Fibroblast of skin of abdomen (primary cell): ENCODE measurements around the gene CYGB. TPM values are rescaled to one million over a fixed set of nuclear protein-coding genes. Genes with fewer than 3 reads are reported as not detected.

ENCODE experiments used
- DNase-seq: peaks from one replicate; pipeline ENCODE4 v3.0.0-alpha.2; 2013
- polyA plus RNA-seq, 2 experiments: library from polyadenylated mRNA; unstranded; fragments of 120-200 nt; gene quantifications; one replicate each; pipeline ENCODE4 v1.2.1, GENCODE V29; 2013; ENCODE audit not compliant: insufficient read length in 2 of 2

The CYGB gene
- 2.8 TPM for polyA plus RNA-seq (2013, experiment 1 of 2; ENCODE audit: insufficient read length)
- 3.1 TPM for polyA plus RNA-seq (2013, experiment 2 of 2; ENCODE audit: insufficient read length)

DNA sequence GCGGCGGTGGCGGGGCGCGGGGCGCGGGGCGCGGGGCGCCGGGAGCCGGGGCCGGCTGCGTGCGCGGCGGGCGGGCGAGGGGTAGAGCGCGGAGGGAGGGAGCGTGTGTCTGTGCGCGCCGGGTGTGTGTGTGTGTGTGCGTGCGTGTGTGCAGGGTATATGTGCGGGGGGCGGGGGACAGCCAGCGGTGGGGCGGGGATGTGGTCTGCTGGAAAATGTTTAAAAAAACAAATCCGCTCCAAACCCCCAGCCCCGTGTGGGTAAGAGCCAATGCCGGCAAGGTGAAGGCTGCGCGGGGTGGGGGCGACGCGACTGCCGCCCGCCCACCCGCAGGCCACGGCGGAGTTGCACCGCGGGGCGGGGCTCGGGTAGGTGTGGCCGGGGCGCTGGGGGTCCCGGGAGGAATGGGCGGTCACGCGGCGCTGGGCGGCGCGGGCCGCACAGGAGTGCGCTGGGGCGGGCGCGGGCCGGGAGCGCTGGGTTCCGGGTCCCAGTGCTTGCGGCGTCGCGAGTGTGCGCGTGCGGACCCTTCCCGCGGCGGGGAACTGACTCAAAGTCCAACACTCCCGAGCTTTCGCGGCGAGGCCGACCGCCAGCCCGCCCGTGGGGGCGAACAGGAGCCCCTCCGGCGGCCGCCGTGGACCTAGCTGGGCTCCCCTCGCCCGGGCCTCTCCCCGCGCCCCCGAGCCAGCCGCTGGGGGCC, at the start of gene CYGB:
Gene CYGB, minus strand, starts transcription at position 132 of the 703 bp plus-strand sequence. CDS start 167 bp downstream, outside the sequence.
- DNase-seq: no peak

DNA sequence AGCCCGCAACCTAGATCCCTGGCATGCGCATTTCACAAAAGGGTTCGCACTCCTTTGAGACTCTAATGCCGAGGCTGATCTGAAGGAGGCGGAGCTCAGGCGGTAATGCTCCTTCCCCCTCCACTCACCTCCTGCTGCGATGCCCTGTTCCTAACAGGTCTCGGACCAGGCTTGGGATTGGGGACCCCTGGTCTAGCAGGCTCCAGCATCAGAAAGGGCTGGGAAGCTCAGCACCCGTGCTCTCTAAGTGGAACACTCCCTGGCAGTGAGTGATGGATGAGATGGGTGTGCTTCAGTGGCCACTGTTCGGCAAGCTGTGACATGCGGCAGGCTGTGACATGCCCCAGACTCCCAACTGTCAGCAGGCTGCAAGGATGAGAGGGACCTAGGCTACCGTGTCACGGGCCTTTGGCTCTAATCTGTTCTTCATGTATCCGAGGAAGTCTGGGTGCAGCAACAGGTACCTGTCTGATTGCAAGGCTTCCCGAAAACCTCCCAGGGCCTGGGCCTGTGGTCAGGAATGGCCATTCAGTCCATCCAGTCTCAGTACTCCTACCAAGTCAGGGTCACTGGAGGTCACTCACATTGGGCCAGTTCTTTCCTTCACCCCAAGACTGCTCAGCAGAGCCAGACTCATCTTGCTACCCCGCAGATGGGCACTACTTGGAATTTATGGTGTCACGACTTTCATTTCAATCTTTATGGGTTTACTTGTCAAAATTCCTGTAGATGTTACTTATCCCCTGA, 49.4 kb upstream of the CYGB start:
- no peak for DNase-seq

DNA sequence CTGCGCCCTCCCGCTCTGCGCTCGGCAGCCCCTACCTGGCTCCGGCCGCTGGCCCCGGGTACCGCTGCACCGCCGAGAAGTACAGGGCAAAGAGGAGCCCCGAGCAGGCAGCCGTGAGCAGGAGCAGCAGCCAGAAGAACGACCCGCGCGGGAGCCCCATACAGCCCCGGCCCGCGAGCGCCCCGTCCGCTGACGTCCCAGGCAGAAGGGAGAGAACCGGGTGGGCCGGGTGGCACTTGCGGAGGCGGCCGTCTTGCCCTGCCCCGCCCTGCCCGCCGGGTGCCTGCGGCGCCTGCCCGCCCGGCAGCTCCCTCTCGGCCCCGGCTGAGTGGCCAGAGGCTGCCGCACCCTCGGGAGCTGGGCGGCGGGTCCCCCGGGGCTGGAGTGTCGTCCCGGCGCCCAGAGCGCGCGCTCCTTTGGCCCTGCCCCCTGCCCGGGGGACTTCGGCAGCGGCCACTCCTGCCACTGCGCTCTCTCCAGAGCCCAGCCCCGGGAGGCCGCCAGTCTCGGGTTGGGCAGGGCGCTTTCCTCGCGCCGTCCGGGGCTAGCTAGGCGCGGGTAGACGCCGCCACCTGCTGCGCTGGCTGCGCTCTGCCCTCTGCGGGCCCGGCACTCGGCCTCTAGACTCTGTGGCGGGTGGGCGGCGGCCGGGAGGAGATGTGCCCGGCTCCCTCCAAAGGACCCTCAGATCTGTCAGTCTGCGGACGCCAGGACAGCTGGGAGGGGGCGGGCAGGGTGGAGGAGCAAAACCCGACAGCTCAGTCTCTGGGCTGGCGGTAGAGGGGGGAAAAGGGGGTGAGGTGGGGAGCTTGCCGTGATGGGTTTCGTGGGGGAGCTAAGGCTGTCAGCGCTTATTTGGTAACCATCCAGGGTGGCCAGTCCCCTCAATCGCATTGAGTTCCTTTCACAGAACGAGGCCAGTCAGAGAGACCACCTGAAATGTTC, 48.4 kb upstream of the CYGB start, which contains the start of gene ST6GALNAC2:
Gene ST6GALNAC2, minus strand, starts transcription at position 212 of the 945 bp plus-strand sequence. Its CDS starts 52 bp downstream, at position 160.
- DNase-seq: no peak

DNA sequence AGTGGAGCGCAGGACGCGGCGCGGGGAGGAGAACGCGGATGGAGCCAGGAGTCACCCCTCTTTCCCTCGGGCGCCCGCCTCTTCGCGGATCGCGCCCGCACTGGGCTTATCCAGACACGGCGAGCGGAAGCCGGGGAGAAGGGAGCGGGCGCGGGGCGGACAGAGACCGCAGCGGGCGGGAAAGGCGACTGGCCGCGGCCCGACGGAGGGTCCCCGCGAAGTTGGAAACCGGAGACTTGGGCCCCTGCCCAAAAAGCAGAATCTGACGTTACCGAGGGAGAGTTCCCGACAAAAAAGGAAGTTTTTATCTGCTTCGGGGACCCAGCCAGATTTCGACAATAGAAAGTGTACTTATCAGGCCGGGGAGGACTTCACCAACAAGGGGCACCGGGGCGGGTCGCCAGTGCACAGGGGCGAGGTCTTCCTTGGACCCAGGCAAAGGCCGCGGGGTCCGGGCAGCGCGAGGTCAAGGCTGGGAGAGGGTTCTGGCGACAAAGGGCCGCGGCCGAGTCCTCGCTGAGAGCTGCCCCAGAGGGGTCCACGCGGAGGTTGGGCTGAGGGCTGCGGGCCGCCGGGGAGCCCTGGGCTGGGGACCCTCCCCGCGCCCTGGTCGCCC, 47.6 kb upstream of the CYGB start:
- no peak for DNase-seq

DNA sequence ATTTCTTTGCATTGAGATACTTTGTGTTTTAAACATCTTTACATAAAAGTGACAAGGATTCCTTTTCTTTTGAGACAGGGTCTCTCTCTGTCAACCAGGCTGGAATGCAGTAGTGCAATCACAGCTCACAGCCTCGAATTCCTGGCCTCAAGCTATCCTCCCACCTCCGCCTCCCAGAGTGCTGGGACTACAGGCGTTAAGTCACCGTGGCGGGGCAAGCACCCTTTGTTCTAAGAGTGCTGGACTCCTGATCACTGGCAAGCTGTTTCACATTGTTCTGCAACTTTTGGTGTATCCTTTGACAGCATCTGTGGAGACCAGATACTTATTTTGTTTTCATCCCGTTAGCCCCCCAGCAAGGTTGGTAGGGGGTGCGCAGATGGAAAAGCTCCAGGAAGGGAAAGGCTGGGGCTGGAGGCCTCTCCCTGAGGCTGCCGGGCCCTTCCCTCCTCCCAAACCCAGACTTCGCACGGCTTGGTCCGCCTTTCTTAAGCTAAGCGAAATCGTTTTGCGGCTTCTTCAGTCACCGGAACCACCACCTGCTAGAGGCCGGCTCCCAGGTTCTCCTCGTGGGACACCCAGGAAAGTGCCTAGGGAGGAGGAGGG, 47.0 kb upstream of the CYGB start:
- no peak for DNase-seq

DNA sequence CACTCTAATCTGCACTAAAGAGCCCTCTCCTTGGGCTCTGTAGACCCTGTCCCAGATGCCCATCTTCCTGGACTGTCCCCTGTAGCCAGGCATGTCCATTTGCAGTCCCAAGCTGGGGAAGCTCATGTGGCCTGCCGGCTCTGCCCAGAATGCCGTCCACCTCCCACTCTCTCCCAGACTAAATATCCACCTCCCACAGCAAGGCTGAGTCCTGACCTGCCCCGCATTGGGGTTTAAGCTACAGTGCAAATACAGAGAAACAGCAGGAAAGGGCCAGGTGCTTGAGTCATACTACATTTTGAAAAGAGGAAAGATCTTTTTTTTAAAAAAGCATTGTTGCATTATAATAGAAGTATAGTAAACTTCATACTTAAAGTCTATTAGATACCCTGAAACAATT, 45.2 kb upstream of the CYGB start:
- DNase-seq: no peak

DNA sequence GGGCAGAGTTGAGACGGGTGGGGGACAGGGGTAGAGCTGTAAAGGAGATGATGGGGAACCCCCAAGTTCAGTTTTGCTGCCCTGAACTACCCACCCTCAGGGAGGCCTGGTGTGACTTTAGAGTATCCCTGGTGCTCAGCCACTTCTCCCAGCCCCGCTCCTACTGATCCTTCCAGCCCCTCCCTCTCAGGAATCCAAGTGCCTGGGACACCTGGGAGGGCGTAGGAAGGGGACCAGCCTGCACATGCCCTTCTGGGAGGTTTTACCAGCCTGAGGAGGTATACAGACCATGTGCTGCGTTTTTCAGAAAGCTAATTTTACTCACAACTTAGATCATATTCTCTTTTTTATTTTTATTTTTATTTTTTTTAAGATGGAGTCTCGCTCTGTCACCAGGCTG, 44.0 kb upstream of the CYGB start:
- DNase-seq: no peak

DNA sequence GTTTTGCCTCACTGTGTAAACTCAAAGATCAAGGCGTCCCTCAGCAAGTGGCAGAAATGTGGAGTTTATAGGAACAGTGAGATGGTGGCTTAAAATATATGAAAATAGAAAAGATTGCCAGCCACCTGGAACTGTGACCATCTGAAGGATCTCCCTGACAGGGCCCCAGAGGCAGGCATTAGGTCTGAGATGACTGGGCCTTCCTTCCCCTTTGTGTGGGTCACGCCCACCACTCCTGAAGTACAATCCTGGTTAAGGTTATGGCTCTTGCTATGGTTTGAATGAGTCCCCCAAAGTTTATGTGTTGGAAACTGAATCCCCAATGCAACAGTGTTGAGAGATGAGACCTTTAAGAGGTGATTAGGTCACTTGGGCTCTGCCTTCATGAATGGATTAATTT, 41.8 kb upstream of the CYGB start:
- DNase-seq: no peak

DNA sequence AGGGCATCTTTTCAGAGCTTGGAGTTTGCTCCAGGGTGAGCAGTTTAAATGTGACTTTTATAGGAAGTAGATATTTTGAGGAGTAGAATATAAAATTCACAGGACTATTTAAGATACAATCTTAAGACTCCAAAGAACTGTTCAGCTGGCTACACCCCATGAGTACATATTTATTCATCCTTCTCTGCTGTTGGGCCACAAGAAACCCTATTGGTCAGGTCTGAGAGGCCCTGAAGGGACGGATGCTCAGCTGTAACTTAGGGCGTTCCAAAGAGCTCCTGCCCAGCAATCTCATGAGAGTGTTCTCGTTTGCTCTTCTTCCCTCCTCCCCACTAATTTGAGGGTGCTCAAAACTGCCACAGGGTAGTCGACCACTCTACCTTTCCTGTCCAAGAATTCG, 40.9 kb upstream of the CYGB start:
- no peak for DNase-seq

DNA sequence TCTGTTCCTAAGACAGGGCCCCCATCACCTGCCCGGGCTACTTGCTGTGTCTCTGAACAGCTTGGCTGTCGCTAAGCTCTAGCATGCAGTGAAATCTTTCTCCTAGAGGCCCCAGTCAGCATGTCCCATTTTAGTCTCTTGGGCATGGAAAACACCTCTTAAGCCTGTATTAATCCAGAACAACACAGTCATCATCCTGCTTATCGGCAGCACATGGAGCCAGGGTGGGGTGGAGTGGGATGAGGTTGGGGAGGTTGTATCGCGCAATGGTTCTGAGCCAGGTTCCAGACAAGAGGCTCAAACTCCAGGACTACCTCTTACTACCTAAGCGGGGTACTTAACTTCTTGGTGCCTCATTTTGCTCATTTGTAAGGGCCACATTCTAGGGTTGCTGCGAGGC, 40.4 kb upstream of the CYGB start:
- DNase-seq: no peak

DNA sequence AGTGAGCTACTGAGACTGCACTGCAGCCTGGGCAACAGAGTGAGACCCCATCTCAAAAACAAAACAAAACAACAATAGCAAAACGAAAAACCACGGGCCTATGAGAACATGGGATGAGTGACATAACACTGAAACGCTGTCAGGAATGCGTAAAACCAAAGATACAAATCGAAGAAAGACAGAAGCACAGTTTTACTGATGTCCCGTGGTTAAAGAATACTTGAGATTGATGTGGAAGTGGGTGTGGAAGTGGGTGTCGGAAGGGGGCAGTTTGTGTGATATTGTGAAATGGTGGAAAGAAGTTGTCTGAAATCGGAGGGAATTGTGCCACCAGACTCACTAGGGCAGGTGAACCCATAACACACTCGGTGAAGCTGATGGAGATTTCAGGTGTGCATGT, 38.7 kb upstream of the CYGB start:
- no peak for DNase-seq

DNA sequence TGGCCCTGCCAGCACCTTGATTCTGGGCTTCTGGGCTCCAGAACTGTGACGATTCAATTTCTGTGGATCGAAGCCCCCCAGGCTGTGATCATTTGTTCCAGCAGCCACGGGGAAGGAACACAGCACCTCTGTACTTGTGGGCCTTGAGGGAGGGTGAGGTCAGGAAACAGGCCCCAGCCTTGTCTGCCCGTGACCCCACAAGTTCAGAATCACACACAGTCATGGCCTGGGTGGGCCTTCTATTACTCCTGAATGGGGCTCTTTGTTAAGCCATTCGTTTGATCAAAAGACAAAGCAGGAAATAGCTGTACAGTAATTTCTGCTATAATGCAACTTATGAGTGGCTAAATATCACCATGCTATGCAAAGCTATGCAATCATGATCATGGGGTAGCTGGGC, 38.1 kb upstream of the CYGB start:
- DNase-seq: no peak

DNA sequence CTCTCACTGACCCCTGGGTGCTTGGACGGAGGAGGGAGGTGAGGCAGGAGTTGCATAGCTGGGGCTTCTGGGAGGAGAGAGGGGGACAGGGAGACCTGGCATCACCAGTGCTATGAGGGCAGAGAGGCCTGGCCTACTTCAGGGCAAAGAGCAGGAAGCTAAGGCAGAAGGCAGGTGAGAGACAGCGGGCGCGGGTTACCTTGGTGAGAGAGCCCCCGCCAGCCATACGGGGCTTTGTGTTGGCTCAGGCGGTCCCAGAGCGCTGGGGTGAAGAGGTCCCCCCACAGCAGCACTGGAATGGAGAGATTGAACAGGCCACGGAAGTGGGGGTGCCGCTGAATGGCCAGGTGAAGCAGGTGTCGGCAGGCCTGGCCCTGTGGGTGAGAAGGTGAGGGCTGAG, 36.7 kb upstream of the CYGB start:
- no peak for DNase-seq

DNA sequence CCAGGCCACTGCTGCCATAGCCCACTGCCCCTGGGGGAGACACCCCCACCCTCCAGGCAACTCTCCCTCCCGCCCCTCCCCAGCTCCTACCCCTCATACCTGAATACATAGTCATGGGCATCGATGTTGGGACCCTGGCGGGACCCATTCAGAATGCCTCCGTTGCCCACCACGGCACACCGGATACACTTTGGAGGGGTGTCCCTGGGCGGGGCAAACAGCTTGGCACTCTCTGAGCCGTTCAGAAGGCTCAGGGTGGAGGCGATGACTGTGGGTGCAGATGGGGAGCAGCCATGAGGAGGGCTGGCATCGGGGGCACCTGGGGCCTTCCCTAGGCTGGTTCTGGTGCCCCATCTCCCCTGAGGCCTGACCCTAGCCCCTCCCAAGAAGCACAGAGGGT, 35.6 kb upstream of the CYGB start:
- no peak for DNase-seq

DNA sequence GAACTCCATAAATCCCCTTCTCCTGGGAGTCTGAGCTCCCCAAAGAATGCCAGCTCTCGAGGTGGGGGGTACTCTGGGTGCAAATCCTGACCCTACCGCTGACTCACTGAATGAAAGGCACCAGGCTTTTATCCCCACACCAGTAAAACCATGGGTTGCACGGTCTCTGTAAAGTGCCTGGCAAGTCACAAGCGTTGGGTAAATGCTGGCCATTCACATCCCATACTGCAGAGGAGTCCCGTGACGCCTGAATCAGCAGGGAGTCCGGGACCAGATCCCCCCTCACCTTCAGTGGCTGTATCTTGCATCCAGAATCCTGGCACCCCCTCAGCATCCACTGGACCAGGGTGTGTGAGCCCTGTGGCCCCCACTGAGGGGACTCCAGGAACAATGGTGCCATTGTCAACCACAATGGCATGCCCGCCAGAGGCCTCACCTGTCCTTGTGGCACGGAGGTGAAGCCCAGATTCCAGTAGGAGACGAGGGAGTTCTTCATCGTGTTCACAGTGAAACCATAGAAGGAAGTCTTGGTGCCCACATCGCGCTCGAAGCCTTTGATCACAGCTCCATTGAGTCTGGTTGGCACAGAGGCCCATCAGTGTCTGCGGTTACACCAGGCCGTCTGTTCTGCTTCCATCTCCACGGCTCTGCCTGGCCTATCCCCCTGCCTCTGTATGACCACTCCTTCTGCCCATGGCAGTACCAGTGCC, 34.8 kb upstream of the CYGB start:
- DNase-seq: no peak

DNA sequence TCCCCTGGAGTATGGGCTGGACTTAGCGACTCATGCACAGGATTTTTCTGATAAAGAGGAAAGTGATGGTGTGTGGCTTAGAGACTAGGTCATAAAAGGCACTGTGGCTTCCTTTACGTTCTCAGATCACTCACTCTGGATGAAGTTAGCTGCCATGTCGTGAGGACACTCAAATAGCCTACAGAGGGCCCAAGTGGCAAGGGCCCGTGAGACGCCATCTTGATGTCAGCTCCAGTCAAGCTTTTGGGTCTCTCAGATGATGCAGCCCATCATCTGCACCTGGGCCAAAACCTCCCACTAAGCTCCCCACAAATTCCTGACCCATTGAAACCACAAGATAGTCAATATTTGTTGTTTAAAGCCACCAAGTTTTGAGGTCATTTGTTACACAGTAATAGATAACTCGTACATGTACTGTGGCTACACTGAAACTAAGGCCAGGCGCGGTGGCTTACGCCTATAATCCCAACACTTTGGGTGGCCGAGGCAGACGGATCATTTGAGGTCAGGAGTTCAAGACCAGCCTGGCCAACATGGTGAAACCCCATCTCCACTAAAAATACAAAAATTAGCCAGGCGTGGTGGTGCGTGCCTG, 33.5 kb upstream of the CYGB start:
- DNase-seq: no peak

DNA sequence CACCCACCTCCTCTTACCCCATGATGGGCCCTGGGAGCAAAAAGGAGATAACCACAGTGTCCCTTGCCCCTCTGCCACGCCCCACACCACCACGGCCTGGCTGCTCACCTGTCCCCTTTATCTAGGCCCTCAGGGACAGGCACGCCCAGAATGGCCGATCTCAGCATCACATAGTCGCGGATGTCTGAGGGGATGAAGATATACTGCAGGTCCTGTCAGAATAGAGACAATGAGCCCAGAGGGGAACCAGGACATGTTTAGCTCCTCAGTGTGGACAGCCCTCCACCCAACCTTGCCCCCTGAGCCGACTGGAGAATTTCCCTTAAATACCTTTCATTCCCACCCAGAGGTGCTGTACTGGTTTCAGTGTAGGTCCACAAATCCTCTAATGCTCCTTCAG, 32.9 kb upstream of the CYGB start:
- DNase-seq: no peak

DNA sequence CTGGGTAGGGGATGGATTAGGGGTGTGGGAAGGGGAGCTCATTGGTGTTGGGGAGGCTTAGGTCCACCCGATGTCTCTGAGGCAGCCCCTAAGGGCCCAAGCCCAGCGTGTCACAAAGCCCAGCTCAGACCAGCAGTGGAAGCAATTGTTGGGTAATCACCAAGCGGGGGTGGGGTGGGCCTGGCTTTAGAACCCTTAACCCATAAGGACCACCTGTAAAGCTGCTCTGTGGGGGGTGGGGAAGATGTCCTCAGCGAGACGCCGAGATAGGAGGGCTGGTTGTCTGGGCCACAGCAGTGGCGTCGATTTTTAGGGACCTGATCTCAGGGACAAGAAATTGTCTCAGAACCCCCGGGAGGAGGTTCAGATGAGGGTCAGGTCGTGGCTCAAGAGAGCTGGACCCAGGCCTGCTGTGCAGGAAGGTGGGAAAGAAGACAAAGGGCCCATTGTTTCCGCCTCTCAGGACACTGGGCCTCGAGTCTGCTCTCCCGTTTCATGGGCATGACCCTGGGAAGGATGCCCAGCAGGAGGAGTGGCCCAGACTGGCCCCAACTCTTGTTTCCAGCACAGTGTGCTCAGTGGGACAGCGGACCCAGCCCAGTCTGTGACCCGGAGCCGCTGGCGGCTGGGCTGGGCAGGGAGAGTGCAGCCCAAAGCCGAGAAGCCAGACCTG, 32.2 kb upstream of the CYGB start:
- no peak for DNase-seq

DNA sequence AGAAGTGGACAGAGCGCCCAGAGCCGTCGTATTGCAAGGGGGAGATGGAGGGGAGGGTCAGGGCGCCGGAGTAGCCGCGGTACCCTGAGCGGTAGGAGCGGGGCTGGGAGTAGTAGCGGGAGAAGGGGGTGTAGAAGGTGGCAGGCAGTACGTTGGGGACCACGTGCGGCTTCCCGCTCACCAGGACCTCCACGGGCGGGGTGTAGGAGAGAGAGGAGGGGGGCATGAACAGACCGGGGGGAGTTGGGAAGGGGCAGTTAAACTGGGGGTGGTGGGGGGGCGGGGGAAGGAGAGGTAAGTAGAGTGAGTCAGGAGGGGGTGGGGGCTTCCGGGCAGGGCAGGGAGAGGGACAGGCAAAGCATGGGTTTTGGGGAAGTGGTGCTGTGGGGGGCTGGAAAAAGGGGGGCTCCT, 31.3 kb upstream of the CYGB start:
- no peak for DNase-seq
